Panc1 (cell line): ENCODE data around the gene SCUBE2. TPM values are rescaled to one million over a fixed set of nuclear protein-coding genes. Genes with fewer than 3 reads are reported as not detected.

Source experiments
- ATAC-seq: fragments of 200-7000 bp; cut with Tn5 transposase; 2 replicates; pipeline ENCODE4 v1.9.1; 2020; ENCODE audit warnings: mild to moderate bottlenecking, moderate library complexity
- BruUV-seq: library from RNA; stranded (reverse); fragments of 400-500 nt; replicated peaks from 2 replicates; lab custom pipeline; 2021; lab: Mats Ljungman, UMichigan
- CTCF ChIA-PET: fragments of 300-600 bp; sonication (Branson Sonifier 250); formaldehyde crosslinking; loops from one replicate; lab custom pipeline; 2022; ENCODE audit warnings: antibody characterized with exemption; lab: Charles Lee
- POLR2A ChIA-PET: fragments of 300-600 bp; sonication (Branson Sonifier 250); formaldehyde crosslinking; loops from one replicate; lab custom pipeline; 2022; ENCODE audit warnings: antibody characterized with exemption; lab: Charles Lee
- DNase-seq: peaks from one replicate; pipeline ENCODE4 v3.0.0-alpha.2; 2010; ENCODE audit warnings: low read depth, low spot score
- H3K27ac ChIP-seq: 2 replicates; pipeline ENCODE4 v1.5.1; 2011; ENCODE audit warnings: mild to moderate bottlenecking, low read length, inconsistent platforms
- H3K27me3 ChIP-seq: fragments of 200-500 bp; sonication (Bioruptor generic); 2 replicates; pipeline ENCODE4 v1.6.0; 2014; ENCODE audit warnings: low read length, inconsistent platforms; ENCODE audit not compliant: control insufficient read depth, insufficient read depth
- H3K36me3 ChIP-seq: fragments of 200-500 bp; sonication (Bioruptor generic); 2 replicates; pipeline ENCODE4 v1.5.1; 2014; ENCODE audit warnings: inconsistent platforms, mild to moderate bottlenecking, low read length, moderate library complexity; ENCODE audit not compliant: control insufficient read depth, insufficient read depth
- H3K4me1 ChIP-seq: 2 replicates; pipeline ENCODE4 v1.5.1; 2011; ENCODE audit warnings: inconsistent platforms, mild to moderate bottlenecking, low read length, moderate library complexity; ENCODE audit not compliant: control insufficient read depth, insufficient read depth
- H3K4me3 ChIP-seq, 2 experiments: 2 replicates each; pipeline ENCODE4 v1.5.1; 2011 to 2012; ENCODE audit warnings: low read depth in 2 of 2, low read length in 2 of 2, mild to moderate bottlenecking in 2 of 2, inconsistent platforms in 1 of 2, moderate library complexity in 1 of 2
- H3K9me3 ChIP-seq: fragments of 200-500 bp; sonication (Bioruptor generic); 2 replicates; pipeline ENCODE4 v1.5.1; 2014; ENCODE audit warnings: low read depth, mild to moderate bottlenecking, inconsistent platforms, low read length, moderate library complexity; ENCODE audit not compliant: control insufficient read depth, insufficient read depth
- CTCF ChIP-seq: fragments of 450-650 bp; IDR thresholded peaks from 2 replicates; pipeline ENCODE4 v1.5.1; 2017; ENCODE audit warnings: mild to moderate bottlenecking
- POLR2AphosphoS5 ChIP-seq: IDR thresholded peaks from 2 replicates; pipeline ENCODE4 v1.6.1; 2012; ENCODE audit warnings: mild to moderate bottlenecking, low read depth, low read length, moderate library complexity
- REST ChIP-seq, 2 experiments: IDR thresholded peaks; 2 replicates each; pipeline ENCODE4 v1.6.1; 2011 to 2012; ENCODE audit warnings: low read depth in 2 of 2, control low read depth in 1 of 2, low read length in 1 of 2, mild to moderate bottlenecking in 1 of 2, moderate library complexity in 1 of 2; ENCODE audit not compliant: insufficient read depth in 1 of 2
- SIN3A ChIP-seq: IDR thresholded peaks from 2 replicates; pipeline ENCODE4 v1.6.1; 2012; ENCODE audit warnings: low read depth, mild to moderate bottlenecking, low read length, moderate library complexity, borderline replicate concordance; ENCODE audit not compliant: insufficient read depth
- in situ Hi-C: cut with HindIII; loops from 2 replicates; pipeline ENCODE4 v1.10.0; 2016; ENCODE audit warnings: low sequenced_read_pairs, low pct_unique_long_range_greater_than_20kb
- intact Hi-C: fragments of 100-400 bp; cut with micrococcal nuclease; formaldehyde crosslinking; loops from one replicate; pipeline ENCODE4 v1.10.0; 2022; ENCODE audit not compliant: unreplicated experiment
- total RNA-seq: library from RNA; stranded (reverse); gene quantifications from one replicate; pipeline ENCODE4 v1.2.1, GENCODE V29; 2021; ENCODE audit not compliant: unreplicated experiment

The SCUBE2 gene
- total RNA-seq, 1 experiment from 2014 or later, result 2.8 TPM

GRCh38 chr11:9030601-9031000, 60.8 kb downstream of the SCUBE2 start:
- no peak for TF ChIP-seq REST (IDR thresholded peaks at IDR 0.05; ENCODE audit: insufficient read depth in 1 of 2, low read depth in 2 of 2, low read length in 1 of 2)
- no peak for TF ChIP-seq CTCF
- no peak for TF ChIP-seq POLR2AphosphoS5
- no peaks in the 10 kb centered on the region for H3K4me1 ChIP-seq
- H3K36me3 ChIP-seq, result no peaks in the 10 kb centered on the region
- in situ Hi-C loops, result no loop called here
- ChIA-PET POLR2A (no interaction called here), CTCF (no interaction called here)
- H3K9me3 ChIP-seq, result no peaks in the 10 kb centered on the region
- intact Hi-C loops, result no loop called here
- BruUV-seq, result no TSS peak
- ATAC-seq (no peak; the same call in 1 of the 2 replicates), DNase-seq (no peak)
- no peak overlapping the region for H3K4me3 ChIP-seq
- no peaks in the 10 kb centered on the region for H3K27me3 ChIP-seq
- H3K27ac ChIP-seq, result no peak overlapping the region

- Histone ChIP-seq H3K27ac (no peak overlapping the region), H3K4me1 (no peaks in the 10 kb centered on the region), H3K27me3 (no peaks in the 10 kb centered on the region), H3K9me3 (no peaks in the 10 kb centered on the region), H3K4me3 (no peak overlapping the region), H3K36me3 (no peaks in the 10 kb centered on the region)
- ChIA-PET POLR2A (no interaction called here), CTCF (no interaction called here)
- TF ChIP-seq CTCF (no peak), SIN3A (no peak), REST (IDR thresholded peaks at IDR 0.05; ENCODE audit: insufficient read depth in 1 of 2, low read depth in 2 of 2, low read length in 1 of 2) (no peak), POLR2AphosphoS5 (no peak)
- ATAC-seq (no peak), DNase-seq (no peak)
- intact Hi-C loops (no loop called here), in situ Hi-C loops (no loop called here)
- no TSS peak for BruUV-seq
Observed at GRCh38 chr11:9029422-9029821, 62.0 kb downstream of the SCUBE2 start.
